Mesothelial cell of epicardium (in vitro differentiated cells): ENCODE results near the gene COA5. TPM values are rescaled to one million over a fixed set of nuclear protein-coding genes. Genes with fewer than 3 reads are reported as not detected.

Experiments used
- DNase-seq, 2 experiments: peaks; one replicate each; pipeline ENCODE4 v3.0.0; 2021; ENCODE audit warnings: low spot score in 2 of 2; ENCODE audit not compliant: unreplicated experiment in 2 of 2
- H3K27ac Mint-ChIP-seq: 2 replicates; pipeline ENCODE4 v1.8.0; 2021; ENCODE audit warnings: mixed read lengths
- H3K27me3 Mint-ChIP-seq: 2 replicates; pipeline ENCODE4 v1.8.0; 2021; ENCODE audit warnings: low read depth, mixed read lengths
- H3K36me3 Mint-ChIP-seq: 2 replicates; pipeline ENCODE4 v1.8.0; 2021; ENCODE audit warnings: mixed read lengths
- H3K4me1 Mint-ChIP-seq: 2 replicates; pipeline ENCODE4 v1.8.0; 2021; ENCODE audit warnings: mixed read lengths
- H3K4me3 Mint-ChIP-seq: 2 replicates; pipeline ENCODE4 v1.8.0; 2021; ENCODE audit warnings: mild to moderate bottlenecking, moderate library complexity, mixed read lengths
- H3K9me3 Mint-ChIP-seq: 2 replicates; pipeline ENCODE4 v1.8.0; 2021; ENCODE audit warnings: mixed read lengths
- total RNA-seq: library from RNA; stranded (reverse); gene quantifications from 3 replicates; pipeline ENCODE4 v1.2.1, GENCODE V29; 2021
- TF ChIP-seq, protein P1 (sequence below): fragments of 200-600 bp; sonication (generic); IDR thresholded peaks from one replicate; pipeline ENCODE4 v1.5.0; 2021; ENCODE audit warnings: antibody characterized with exemption; ENCODE audit not compliant: unreplicated experiment

The COA5 gene
- total RNA-seq, 1 donor from 2014 or later: 41.8 TPM

DNA sequence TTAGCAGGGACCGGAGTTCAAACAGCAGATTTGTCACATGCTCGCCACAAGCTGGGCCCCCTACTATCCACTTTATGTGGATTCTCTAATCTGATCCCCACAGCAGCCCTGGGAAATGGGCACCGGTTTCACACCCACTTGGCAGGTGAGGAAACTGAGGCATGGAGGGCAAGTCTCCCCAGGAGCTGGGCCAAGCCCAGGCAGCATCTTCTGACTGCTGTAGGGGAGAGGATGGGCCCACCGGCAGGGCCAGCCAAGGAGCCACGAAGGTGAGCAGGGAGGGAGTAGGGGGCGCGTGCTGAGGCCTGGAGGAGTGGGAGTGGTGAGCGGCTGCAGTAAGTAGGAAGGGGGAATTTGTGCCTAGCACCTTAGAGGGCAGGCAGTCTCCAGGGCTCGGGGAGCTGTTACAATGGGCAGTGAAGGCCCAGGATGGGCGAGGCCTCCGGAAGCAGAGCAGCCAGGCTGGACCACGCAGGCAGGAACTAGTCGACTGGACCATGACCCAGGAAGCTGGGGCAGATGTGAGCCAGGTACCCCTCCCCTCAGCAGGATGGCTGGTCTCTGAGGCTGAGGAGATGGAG, 37.1 kb downstream of the COA5 start:
- TF ChIP-seq, protein P1, sequence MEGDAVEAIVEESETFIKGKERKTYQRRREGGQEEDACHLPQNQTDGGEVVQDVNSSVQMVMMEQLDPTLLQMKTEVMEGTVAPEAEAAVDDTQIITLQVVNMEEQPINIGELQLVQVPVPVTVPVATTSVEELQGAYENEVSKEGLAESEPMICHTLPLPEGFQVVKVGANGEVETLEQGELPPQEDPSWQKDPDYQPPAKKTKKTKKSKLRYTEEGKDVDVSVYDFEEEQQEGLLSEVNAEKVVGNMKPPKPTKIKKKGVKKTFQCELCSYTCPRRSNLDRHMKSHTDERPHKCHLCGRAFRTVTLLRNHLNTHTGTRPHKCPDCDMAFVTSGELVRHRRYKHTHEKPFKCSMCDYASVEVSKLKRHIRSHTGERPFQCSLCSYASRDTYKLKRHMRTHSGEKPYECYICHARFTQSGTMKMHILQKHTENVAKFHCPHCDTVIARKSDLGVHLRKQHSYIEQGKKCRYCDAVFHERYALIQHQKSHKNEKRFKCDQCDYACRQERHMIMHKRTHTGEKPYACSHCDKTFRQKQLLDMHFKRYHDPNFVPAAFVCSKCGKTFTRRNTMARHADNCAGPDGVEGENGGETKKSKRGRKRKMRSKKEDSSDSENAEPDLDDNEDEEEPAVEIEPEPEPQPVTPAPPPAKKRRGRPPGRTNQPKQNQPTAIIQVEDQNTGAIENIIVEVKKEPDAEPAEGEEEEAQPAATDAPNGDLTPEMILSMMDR: no peak
- Mint-ChIP-seq H3K9me3 (no peaks in the 10 kb centered on the region), H3K36me3 (peaks cover 23% of the 10 kb centered on the region), H3K4me1 (no peaks in the 10 kb centered on the region), H3K27me3 (no peaks in the 10 kb centered on the region), H3K27ac (no peak overlapping the region), H3K4me3 (no peak overlapping the region)
- DNase-seq: no peak

DNA sequence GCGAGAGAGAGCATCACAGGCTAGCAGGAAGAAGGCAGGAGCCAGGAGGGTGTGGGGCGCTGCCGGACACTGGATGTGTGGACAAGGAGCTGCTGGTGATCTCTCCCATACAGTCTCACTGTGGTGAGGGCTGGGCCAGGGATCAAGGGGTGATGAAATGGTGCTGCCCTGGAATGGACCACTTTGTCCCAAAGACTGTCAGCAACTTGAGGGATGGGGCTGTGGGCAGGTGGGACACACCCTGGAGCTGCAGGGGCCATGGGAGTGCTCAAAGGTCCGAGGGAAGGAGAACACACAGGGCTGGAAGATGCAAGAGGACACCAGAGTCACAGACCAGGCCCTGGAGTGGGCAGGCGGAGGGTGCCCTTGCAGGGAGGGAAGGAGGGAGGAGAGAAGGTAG, 38.0 kb downstream of the COA5 start:
- DNase-seq: no peak
- no peaks in the 10 kb centered on the region for H3K27me3 Mint-ChIP-seq
- no peak overlapping the region for H3K27ac Mint-ChIP-seq
- H3K4me3 Mint-ChIP-seq: no peak overlapping the region
- TF ChIP-seq, protein P1: no peak
- H3K4me1 Mint-ChIP-seq: no peaks in the 10 kb centered on the region
- peaks cover 30% of the 10 kb centered on the region for H3K36me3 Mint-ChIP-seq
- no peaks in the 10 kb centered on the region for H3K9me3 Mint-ChIP-seq

DNA sequence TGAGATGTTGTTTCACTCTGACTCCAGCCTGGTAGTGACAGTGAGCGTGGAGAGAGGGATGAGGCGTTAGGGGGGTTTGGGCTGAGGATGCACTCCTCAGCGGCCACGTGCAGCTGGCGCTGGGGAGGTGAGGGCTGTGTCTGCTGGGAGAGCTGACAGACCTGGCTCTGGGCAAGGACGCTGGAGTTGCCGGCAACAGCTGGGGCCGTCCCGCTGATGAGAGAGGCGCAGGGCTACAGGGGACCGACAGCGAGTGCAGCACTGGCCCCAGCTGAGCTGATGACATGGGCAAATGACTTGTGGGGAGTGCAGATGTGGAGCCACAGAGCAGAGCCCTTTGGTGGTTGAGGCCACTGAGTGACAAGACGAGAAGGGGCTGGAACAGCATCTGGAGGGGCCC, 38.4 kb downstream of the COA5 start:
- Mint-ChIP-seq H3K9me3 (no peaks in the 10 kb centered on the region), H3K36me3 (peaks cover 34% of the 10 kb centered on the region), H3K4me3 (no peak overlapping the region), H3K27me3 (no peaks in the 10 kb centered on the region), H3K27ac (no peak overlapping the region), H3K4me1 (no peaks in the 10 kb centered on the region)
- TF ChIP-seq, protein P1: no peak
- no peak for DNase-seq

DNA sequence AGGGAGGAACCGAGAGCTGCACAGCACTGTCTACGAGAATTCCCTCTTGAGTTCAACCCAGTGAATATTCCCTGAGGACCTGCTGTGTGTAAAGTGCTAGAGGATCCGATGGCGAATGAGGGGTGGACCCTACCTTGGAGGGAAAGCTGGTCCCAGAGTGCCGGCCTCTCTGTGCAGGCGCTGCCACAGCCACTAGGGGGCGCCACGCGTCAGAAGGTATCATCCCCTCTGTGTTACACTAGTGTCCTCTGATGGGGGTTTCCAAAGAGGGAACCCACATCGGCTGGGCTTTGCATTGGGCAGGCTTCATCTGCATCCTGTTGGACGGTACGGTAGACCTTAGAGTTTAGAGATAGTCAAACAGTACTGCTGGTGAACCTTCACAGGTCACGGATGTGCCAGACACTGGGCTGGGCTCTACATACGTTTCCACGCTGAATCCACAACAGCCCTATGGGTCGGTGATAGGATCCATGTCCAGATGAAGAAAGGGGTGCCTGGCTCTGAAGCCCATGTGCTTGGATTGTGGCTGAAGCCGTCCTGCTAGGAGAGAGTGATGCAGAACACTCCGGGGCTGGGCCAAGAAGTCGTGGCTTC, 39.0 kb downstream of the COA5 start:
- H3K4me1 Mint-ChIP-seq: no peaks in the 10 kb centered on the region
- H3K36me3 Mint-ChIP-seq: peaks cover 34% of the 10 kb centered on the region
- no peak overlapping the region for H3K4me3 Mint-ChIP-seq
- H3K27ac Mint-ChIP-seq: no peak overlapping the region
- no peaks in the 10 kb centered on the region for H3K27me3 Mint-ChIP-seq
- no peaks in the 10 kb centered on the region for H3K9me3 Mint-ChIP-seq
- peak; percentile 41 to 56 for DNase-seq
- TF ChIP-seq, protein P1: peak; percentile 85

DNA sequence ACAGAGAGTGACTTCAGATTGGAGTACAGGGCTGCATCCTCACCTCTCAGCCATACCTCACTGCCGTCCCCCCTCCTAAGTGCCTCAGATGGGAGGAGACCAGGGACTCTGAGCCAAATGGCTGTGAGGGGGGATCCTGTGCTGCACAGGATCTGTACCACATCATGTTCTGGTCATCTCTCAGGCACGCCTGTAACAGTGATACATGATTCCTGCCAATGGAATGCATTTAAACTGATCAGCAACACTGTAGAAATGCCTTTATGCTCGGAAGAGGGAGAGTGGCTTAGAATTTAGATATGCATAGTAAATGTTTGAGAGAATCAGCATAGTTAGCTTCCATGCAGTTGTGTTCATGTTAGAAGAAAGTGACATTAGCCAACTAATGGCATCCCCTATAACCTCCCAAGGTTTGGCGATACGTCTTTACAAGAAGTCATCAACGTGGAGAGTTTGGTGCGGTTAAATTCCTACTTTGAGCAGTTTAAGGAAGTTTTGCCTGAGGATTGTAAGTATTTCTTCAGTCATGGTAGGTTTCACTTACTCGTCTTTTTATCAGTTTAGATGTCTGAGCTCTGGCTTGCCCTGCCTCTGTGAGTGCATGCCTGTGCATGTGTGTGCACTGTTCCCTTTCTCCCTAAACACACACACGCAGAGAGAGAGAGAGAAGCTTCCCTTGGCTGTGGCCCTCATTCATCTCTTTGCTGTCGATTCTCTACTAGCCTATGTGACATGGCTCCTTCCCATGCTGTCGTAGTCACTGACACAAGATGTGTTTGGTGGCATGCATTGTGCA, 40.0 kb downstream of the COA5 start:
- peaks cover 29% of the 10 kb centered on the region for H3K36me3 Mint-ChIP-seq
- TF ChIP-seq, protein P1: no peak
- H3K9me3 Mint-ChIP-seq: no peaks in the 10 kb centered on the region
- H3K27me3 Mint-ChIP-seq: no peaks in the 10 kb centered on the region
- no peak overlapping the region for H3K27ac Mint-ChIP-seq
- no peak for DNase-seq
- no peak overlapping the region for H3K4me3 Mint-ChIP-seq
- H3K4me1 Mint-ChIP-seq: no peaks in the 10 kb centered on the region
